HEK293 (cell line): Measurements from ENCODE around the gene PRLR.

Experiments used
- CTCF ChIA-PET: fragments of 350-600 bp; formaldehyde crosslinking; extraction: SDS; loops from one replicate; lab custom pipeline; 2021; ENCODE audit warnings: antibody characterized with exemption; lab: Yijun Ruan, JAX
- POLR2A ChIA-PET: fragments of 300-600 bp; formaldehyde crosslinking; extraction: SDS; loops from one replicate; lab custom pipeline; 2020; ENCODE audit warnings: antibody characterized with exemption, inconsistent platforms; lab: Yijun Ruan, JAX
- H3K27ac ChIP-seq: fragments of 200-500 bp; sonication (Bioruptor generic); 2 replicates; pipeline ENCODE4 v1.5.1; 2014; ENCODE audit warnings: low read depth, low read length, control low read depth, inconsistent platforms; ENCODE audit errors: extremely low read depth
- H3K36me3 ChIP-seq, 2 experiments: fragments of 200-500 bp in 1 of 2; sonication (Bioruptor generic) in 1 of 2; 1 replicate in 1 of 2; 2 replicates in 1 of 2; pipeline ENCODE4 v1.5.1; 2014 to 2017; ENCODE audit warnings: inconsistent platforms in 2 of 2, low read length in 2 of 2; ENCODE audit not compliant: control insufficient read depth in 2 of 2, insufficient read depth in 1 of 2
- H3K4me1 ChIP-seq: fragments of 200-500 bp; sonication (Bioruptor generic); 2 replicates; pipeline ENCODE4 v1.5.1; 2014; ENCODE audit warnings: mild to moderate bottlenecking, low read length, inconsistent platforms; ENCODE audit not compliant: control insufficient read depth, insufficient read depth
- H3K4me3 ChIP-seq: 2 replicates; pipeline ENCODE4 v1.5.1; 2011; ENCODE audit warnings: low read depth, mild to moderate bottlenecking, control low read depth, low read length, moderate library complexity
- H3K9me3 ChIP-seq: fragments of 200-500 bp; sonication (Bioruptor generic); 2 replicates; pipeline ENCODE4 v1.5.1; 2014; ENCODE audit warnings: low read depth, low read length, inconsistent platforms; ENCODE audit not compliant: control insufficient read depth, insufficient read depth
- KLF16 ChIP-seq: fragments of 450-650 bp; formaldehyde crosslinking; IDR thresholded peaks from 2 replicates; pipeline ENCODE4 v1.5.1; 2017; ENCODE audit warnings: missing biosample characterization, missing genetic modification characterization
- KLF8 ChIP-seq: fragments of 450-650 bp; formaldehyde crosslinking; IDR thresholded peaks from 2 replicates; pipeline ENCODE4 v1.5.1; 2016; ENCODE audit warnings: missing biosample characterization, missing genetic modification characterization
- PRDM1 ChIP-seq: fragments of 450-650 bp; formaldehyde crosslinking; IDR thresholded peaks from 2 replicates; pipeline ENCODE4; 2016; ENCODE audit warnings: missing biosample characterization, missing genetic modification characterization
- WT1 ChIP-seq: fragments of 450-650 bp; formaldehyde crosslinking; IDR thresholded peaks from 2 replicates; pipeline ENCODE4 v1.5.1; 2016; ENCODE audit warnings: missing biosample characterization, missing genetic modification characterization
- ZBTB7A ChIP-seq: fragments of 450-650 bp; formaldehyde crosslinking; IDR thresholded peaks from 2 replicates; pipeline ENCODE4 v1.5.1; 2016; ENCODE audit warnings: low read depth, missing biosample characterization, missing genetic modification characterization
- ZNF140 ChIP-seq: fragments of 450-650 bp; formaldehyde crosslinking; IDR thresholded peaks from 2 replicates; pipeline ENCODE4 v1.5.1; 2016; ENCODE audit warnings: missing biosample characterization, missing genetic modification characterization
- ZNF211 ChIP-seq: fragments of 450-650 bp; formaldehyde crosslinking; IDR thresholded peaks from 2 replicates; pipeline ENCODE4 v1.5.1; 2016; ENCODE audit warnings: low read depth, missing biosample characterization, missing genetic modification characterization
- ZNF24 ChIP-seq: fragments of 450-650 bp; formaldehyde crosslinking; IDR thresholded peaks from 2 replicates; pipeline ENCODE4 v1.5.1; 2016; ENCODE audit warnings: missing biosample characterization, missing genetic modification characterization
- ZNF274 ChIP-seq, 2 experiments: fragments of 200-500 bp in 1 of 2; fragments of 450-650 bp in 1 of 2; sonication (Bioruptor generic) in 1 of 2; formaldehyde crosslinking in 1 of 2; IDR thresholded peaks; 2 replicates each; pipeline versions ENCODE4 v1.5.1 to v1.6.1; 2014 to 2016; ENCODE audit warnings: borderline replicate concordance in 1 of 2, inconsistent platforms in 1 of 2, low read length in 1 of 2, missing biosample characterization in 1 of 2, missing genetic modification characterization in 1 of 2
- ZNF324 ChIP-seq: fragments of 450-650 bp; formaldehyde crosslinking; IDR thresholded peaks from 2 replicates; pipeline ENCODE4 v1.5.1; 2016; ENCODE audit warnings: missing biosample characterization, missing genetic modification characterization
- ZNF416 ChIP-seq: fragments of 450-650 bp; formaldehyde crosslinking; IDR thresholded peaks from 2 replicates; pipeline ENCODE4 v1.5.1; 2016; ENCODE audit warnings: missing biosample characterization, missing genetic modification characterization
- ZNF501 ChIP-seq: fragments of 450-650 bp; formaldehyde crosslinking; IDR thresholded peaks from 2 replicates; pipeline ENCODE4 v1.5.1; 2016; ENCODE audit warnings: missing biosample characterization, missing genetic modification characterization
- ZNF571 ChIP-seq: fragments of 450-650 bp; formaldehyde crosslinking; IDR thresholded peaks from 2 replicates; pipeline ENCODE4 v1.5.0; 2017; ENCODE audit warnings: missing biosample characterization, missing genetic modification characterization
- ZNF585B ChIP-seq: fragments of 450-650 bp; formaldehyde crosslinking; IDR thresholded peaks from 2 replicates; pipeline ENCODE4 v1.5.1; 2016; ENCODE audit warnings: missing biosample characterization, missing genetic modification characterization
- ZNF701 ChIP-seq: fragments of 450-650 bp; formaldehyde crosslinking; IDR thresholded peaks from 2 replicates; pipeline ENCODE4 v1.5.1; 2016; ENCODE audit warnings: missing biosample characterization, missing genetic modification characterization
- ZSCAN30 ChIP-seq: fragments of 450-650 bp; IDR thresholded peaks from 2 replicates; pipeline ENCODE4 v1.5.1; 2018; ENCODE audit warnings: missing biosample characterization, mild to moderate bottlenecking, missing genetic modification characterization, moderate library complexity
- TF ChIP-seq, protein P1 (sequence below): sonication (generic); formaldehyde crosslinking; IDR thresholded peaks from 2 replicates; pipeline ENCODE4 v1.8.1; 2022; ENCODE audit warnings: mild to moderate bottlenecking, moderate library complexity, missing genetic modification reagents
- TF ChIP-seq, protein P2 (sequence below): fragments of 450-650 bp; formaldehyde crosslinking; IDR thresholded peaks from 2 replicates; pipeline ENCODE4 v1.5.1; 2017; ENCODE audit warnings: missing biosample characterization, missing genetic modification characterization
- TF ChIP-seq, protein P3 (sequence below): fragments of 450-650 bp; formaldehyde crosslinking; IDR thresholded peaks from 2 replicates; pipeline ENCODE4 v1.5.1; 2016; ENCODE audit warnings: missing biosample characterization, missing genetic modification characterization, low read depth
- TF ChIP-seq, protein P4 (sequence below): fragments of 450-650 bp; formaldehyde crosslinking; IDR thresholded peaks from 2 replicates; pipeline ENCODE4 v1.5.1; 2017; ENCODE audit warnings: missing biosample characterization, missing genetic modification characterization

Gene PRLR

DNA sequence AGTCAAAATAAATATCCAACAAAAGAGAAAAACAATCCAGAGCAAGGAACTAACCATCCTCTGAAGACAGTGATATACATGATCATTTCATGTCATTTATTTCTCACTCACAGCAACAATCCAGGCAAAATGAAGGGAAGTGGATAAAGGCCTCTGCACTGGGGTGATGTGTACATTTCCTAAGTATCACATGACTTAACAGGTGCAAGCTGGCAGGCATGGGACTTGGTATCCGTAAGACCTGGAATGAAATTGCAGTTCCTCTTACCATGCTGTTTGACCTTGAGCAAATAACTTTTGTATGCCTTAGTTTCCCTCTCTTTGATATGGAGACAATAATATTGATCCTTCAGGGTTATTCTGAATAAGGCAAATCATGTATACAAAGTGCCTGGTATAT is 77.6 kb downstream of the PRLR start (continued):
- TF ChIP-seq, protein P1, sequence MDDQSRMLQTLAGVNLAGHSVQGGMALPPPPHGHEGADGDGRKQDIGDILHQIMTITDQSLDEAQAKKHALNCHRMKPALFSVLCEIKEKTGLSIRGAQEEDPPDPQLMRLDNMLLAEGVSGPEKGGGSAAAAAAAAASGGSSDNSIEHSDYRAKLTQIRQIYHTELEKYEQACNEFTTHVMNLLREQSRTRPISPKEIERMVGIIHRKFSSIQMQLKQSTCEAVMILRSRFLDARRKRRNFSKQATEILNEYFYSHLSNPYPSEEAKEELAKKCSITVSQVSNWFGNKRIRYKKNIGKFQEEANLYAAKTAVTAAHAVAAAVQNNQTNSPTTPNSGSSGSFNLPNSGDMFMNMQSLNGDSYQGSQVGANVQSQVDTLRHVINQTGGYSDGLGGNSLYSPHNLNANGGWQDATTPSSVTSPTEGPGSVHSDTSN (CRISPR knock-in tag): no peak
- TF ChIP-seq ZNF585B: no peak
- TF ChIP-seq ZNF140 (tag by site-specific recombination): no peak
- TF ChIP-seq ZNF324 (tag by site-specific recombination): no peak
- TF ChIP-seq ZNF416: no peak
- TF ChIP-seq KLF16 (tag by site-specific recombination): no peak
- no peak for TF ChIP-seq KLF8 (tag by site-specific recombination)

DNA sequence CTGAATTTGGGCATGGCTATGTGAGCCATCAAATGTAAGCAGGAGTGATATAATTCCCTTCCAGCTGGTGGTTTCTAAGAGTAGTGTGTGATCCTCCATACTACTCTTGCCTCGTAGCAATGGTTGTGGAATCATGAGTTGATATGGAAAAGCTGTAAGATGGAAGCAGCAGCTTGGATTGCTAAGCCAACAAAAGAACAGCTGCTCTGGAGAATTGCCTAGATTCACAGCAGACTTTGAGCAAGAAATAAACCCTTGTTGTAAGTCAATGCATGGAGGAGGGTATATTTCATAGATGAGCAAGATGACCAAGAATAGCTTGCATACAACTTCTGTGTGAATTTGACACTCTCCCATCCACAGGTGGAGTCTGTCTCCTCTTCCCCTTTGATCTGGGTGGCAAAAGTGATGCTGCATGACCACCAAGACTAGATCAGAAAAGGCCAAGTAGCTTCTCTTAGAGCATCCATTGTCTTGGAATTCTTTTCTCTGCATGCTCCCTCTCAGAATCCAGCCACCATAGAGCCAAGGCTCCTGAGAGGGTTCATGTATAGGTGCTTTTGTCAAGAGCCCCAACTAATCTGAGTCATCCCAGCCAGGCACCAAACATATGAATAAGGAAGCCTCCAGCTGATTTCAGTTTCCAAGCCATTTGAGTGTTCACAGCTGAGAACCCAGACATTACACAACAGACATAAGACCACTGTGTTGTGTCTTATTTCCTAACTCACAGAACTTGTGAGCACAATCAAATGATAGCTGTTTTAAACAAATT is 79.0 kb downstream of the PRLR start:
- H3K4me3 ChIP-seq: no peak overlapping the region

DNA sequence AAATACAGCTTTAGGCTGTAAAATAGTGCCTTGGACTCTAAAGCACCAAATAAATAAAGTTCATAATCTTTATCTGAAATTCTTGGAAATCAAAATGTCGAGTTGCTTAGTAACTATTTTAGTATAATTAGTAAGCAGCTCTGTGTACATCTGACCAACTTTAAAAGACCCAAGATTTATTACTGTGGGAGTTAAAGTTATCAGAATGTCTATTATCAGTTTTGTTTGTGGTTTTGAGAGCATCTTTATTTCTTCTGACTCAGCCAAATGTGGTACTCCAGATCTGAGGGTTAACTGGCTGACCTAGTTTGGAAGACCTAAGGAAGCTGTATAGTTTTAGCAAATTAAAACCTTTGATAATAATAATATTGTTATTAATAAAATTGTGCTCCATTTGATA is 81.2 kb downstream of the PRLR start:
- no peaks in the 10 kb centered on the region for H3K36me3 ChIP-seq
- H3K4me3 ChIP-seq: no peak overlapping the region
- POLR2A ChIA-PET: no interaction called here
- TF ChIP-seq KLF16 (tag by site-specific recombination): no peak
- TF ChIP-seq, protein P2, sequence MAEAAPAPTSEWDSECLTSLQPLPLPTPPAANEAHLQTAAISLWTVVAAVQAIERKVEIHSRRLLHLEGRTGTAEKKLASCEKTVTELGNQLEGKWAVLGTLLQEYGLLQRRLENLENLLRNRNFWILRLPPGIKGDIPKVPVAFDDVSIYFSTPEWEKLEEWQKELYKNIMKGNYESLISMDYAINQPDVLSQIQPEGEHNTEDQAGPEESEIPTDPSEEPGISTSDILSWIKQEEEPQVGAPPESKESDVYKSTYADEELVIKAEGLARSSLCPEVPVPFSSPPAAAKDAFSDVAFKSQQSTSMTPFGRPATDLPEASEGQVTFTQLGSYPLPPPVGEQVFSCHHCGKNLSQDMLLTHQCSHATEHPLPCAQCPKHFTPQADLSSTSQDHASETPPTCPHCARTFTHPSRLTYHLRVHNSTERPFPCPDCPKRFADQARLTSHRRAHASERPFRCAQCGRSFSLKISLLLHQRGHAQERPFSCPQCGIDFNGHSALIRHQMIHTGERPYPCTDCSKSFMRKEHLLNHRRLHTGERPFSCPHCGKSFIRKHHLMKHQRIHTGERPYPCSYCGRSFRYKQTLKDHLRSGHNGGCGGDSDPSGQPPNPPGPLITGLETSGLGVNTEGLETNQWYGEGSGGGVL (tag by site-specific recombination): no peak
- TF ChIP-seq WT1: no peak
- no peak for TF ChIP-seq ZSCAN30
- TF ChIP-seq, protein P3, sequence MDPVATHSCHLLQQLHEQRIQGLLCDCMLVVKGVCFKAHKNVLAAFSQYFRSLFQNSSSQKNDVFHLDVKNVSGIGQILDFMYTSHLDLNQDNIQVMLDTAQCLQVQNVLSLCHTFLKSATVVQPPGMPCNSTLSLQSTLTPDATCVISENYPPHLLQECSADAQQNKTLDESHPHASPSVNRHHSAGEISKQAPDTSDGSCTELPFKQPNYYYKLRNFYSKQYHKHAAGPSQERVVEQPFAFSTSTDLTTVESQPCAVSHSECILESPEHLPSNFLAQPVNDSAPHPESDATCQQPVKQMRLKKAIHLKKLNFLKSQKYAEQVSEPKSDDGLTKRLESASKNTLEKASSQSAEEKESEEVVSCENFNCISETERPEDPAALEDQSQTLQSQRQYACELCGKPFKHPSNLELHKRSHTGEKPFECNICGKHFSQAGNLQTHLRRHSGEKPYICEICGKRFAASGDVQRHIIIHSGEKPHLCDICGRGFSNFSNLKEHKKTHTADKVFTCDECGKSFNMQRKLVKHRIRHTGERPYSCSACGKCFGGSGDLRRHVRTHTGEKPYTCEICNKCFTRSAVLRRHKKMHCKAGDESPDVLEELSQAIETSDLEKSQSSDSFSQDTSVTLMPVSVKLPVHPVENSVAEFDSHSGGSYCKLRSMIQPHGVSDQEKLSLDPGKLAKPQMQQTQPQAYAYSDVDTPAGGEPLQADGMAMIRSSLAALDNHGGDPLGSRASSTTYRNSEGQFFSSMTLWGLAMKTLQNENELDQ (tag by site-specific recombination): no peak
- TF ChIP-seq ZBTB7A: no peak
- TF ChIP-seq ZNF571 (tag by site-specific recombination): no peak
- no peak for TF ChIP-seq ZNF211 (tag by site-specific recombination)
- no peaks in the 10 kb centered on the region for H3K9me3 ChIP-seq
- CTCF ChIA-PET: no interaction called here
- no peak overlapping the region for H3K27ac ChIP-seq
- H3K4me1 ChIP-seq: no peaks in the 10 kb centered on the region

More for the DNA sequence above, 79.0 kb downstream of the PRLR start:
- Histone ChIP-seq H3K4me1 (no peaks in the 10 kb centered on the region), H3K9me3 (no peaks in the 10 kb centered on the region), H3K27ac (no peak overlapping the region), H3K36me3 (no peaks in the 10 kb centered on the region)
- ChIA-PET CTCF (interaction anchor here (0.5 to 1.2 kb wide), 2 partner anchors 32 to 149 kb away, joined by 3 read pairs; no protein-coding TSS in a partner anchor), POLR2A (no interaction called here)
- TF ChIP-seq ZSCAN30 (no peak), ZNF501 (tag by site-specific recombination) (no peak), ZNF701 (tag by site-specific recombination) (no peak), ZNF274 (IDR thresholded peaks at IDR 0.05; ENCODE audit: low read length) (no peak), ZNF274 (tag by site-specific recombination; IDR thresholded peaks at IDR 0.05; ENCODE audit: borderline replicate concordance) (no peak), PRDM1 (tag by site-specific recombination) (no peak), ZNF24 (no peak), WT1 (no peak)
- TF ChIP-seq, protein P4, sequence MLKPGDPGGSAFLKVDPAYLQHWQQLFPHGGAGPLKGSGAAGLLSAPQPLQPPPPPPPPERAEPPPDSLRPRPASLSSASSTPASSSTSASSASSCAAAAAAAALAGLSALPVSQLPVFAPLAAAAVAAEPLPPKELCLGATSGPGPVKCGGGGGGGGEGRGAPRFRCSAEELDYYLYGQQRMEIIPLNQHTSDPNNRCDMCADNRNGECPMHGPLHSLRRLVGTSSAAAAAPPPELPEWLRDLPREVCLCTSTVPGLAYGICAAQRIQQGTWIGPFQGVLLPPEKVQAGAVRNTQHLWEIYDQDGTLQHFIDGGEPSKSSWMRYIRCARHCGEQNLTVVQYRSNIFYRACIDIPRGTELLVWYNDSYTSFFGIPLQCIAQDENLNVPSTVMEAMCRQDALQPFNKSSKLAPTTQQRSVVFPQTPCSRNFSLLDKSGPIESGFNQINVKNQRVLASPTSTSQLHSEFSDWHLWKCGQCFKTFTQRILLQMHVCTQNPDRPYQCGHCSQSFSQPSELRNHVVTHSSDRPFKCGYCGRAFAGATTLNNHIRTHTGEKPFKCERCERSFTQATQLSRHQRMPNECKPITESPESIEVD (tag by site-specific recombination): no peak
- TF ChIP-seq, all 188 proteins: peak for 0
